Endothelial cell of umbilical vein (primary cell): ENCODE measurements around the gene ENPEP. TPM values are rescaled to one million over a fixed set of nuclear protein-coding genes. Genes with fewer than 3 reads are reported as not detected.
A peak's percentile ranks its signal among the peaks of the same experiment; 100 is the strongest.

Experiments used
- BruUV-seq: library from RNA; stranded (reverse); fragments of 400-500 nt; replicated peaks from 2 replicates; lab custom pipeline; 2021; lab: Mats Ljungman, UMichigan
- CTCF ChIA-PET: fragments of 300-600, 350-600 bp; sonication (Branson Sonifier 250); formaldehyde crosslinking; loops from one replicate; lab custom pipeline; 2021; ENCODE audit warnings: antibody characterized with exemption, inconsistent platforms; lab: Charles Lee
- POLR2A ChIA-PET: fragments of 300-600, 350-600 bp; sonication (Branson Sonifier 250); formaldehyde crosslinking; loops from one replicate; lab custom pipeline; 2021; ENCODE audit warnings: antibody characterized with exemption, inconsistent platforms; lab: Charles Lee
- DNase-seq: peaks from one replicate; pipeline ENCODE4 v3.0.0-alpha.2; 2011; ENCODE audit warnings: low read depth, low spot score
- FAIRE-seq: peaks from 2 replicates; lab custom pipeline; 2011; peaks lifted over from hg19 to GRCh38; lab: Jason Lieb, UNC
- H2AFZ ChIP-seq: 2 replicates; pipeline ENCODE4 v1.6.0; 2012; ENCODE audit warnings: low read depth, low read length, control low read depth, inconsistent platforms
- H3K27ac ChIP-seq: 2 replicates; pipeline ENCODE4 v1.5.1; 2011; ENCODE audit warnings: low read depth, mild to moderate bottlenecking, control low read depth, low read length, moderate library complexity; ENCODE audit not compliant: insufficient read depth
- H3K27me3 ChIP-seq, 2 experiments: 2 replicates each; pipeline versions ENCODE4 v1.6.0 to v1.6.1; 2011; ENCODE audit warnings: low read length in 2 of 2, mixed read lengths in 1 of 2; ENCODE audit not compliant: control insufficient read depth in 2 of 2, insufficient read depth in 2 of 2
- H3K36me3 ChIP-seq, 2 experiments: 2 replicates in 1 of 2; 3 replicates in 1 of 2; pipeline ENCODE4 v1.5.1; 2011; ENCODE audit warnings: low read length in 2 of 2, mild to moderate bottlenecking in 1 of 2, moderate library complexity in 1 of 2; ENCODE audit not compliant: control insufficient read depth in 2 of 2, insufficient read depth in 2 of 2; ENCODE audit errors: extremely low read depth in 1 of 2
- H3K4me1 ChIP-seq: 3 replicates; pipeline ENCODE4 v1.5.1; 2011; ENCODE audit warnings: mild to moderate bottlenecking, low read length; ENCODE audit not compliant: control insufficient read depth, insufficient read depth; ENCODE audit errors: extremely low read depth
- H3K4me2 ChIP-seq: 2 replicates; pipeline ENCODE4 v1.6.1; 2011; ENCODE audit warnings: low read length, control low read depth, mixed read lengths; ENCODE audit not compliant: insufficient read depth
- H3K4me3 ChIP-seq, 3 experiments: fragments of 200-600 bp in 1 of 3; sonication (generic), shearing (Covaris generic) in 1 of 3; replicated peaks in 1 of 3; 2 replicates each; pipeline ENCODE4 v1.5.1; 2011 to 2016; ENCODE audit warnings: control low read depth in 3 of 3, low read length in 3 of 3, mild to moderate bottlenecking in 2 of 3, inconsistent platforms in 1 of 3, low read depth in 1 of 3, moderate library complexity in 1 of 3; ENCODE audit not compliant: insufficient read depth in 1 of 3
- H3K79me2 ChIP-seq: 2 replicates; pipeline ENCODE4 v1.6.0; 2012; ENCODE audit warnings: low read length, inconsistent platforms; ENCODE audit not compliant: control insufficient read depth, insufficient read depth
- H3K9ac ChIP-seq: replicated peaks from 2 replicates; pipeline ENCODE3; 2011; ENCODE audit warnings: low read length, control low read depth; ENCODE audit not compliant: insufficient read depth; ENCODE audit errors: extremely low read depth
- H3K9me1 ChIP-seq: replicated peaks from 3 replicates; pipeline ENCODE4 v1.6.0; 2011; ENCODE audit warnings: mild to moderate bottlenecking, low read length; ENCODE audit not compliant: control insufficient read depth, insufficient read depth; ENCODE audit errors: extremely low read depth
- H3K9me3 ChIP-seq: replicated peaks from 2 replicates; pipeline ENCODE4 v1.5.1; 2012; ENCODE audit warnings: low read length, inconsistent platforms; ENCODE audit not compliant: control insufficient read depth, insufficient read depth
- H4K20me1 ChIP-seq: replicated peaks from 2 replicates; pipeline ENCODE3; 2011; ENCODE audit warnings: mild to moderate bottlenecking, low read length; ENCODE audit not compliant: control insufficient read depth, insufficient read depth; ENCODE audit errors: extremely low read depth
- EZH2 ChIP-seq: IDR thresholded peaks from 2 replicates; pipeline ENCODE4 v1.6.1; 2012; ENCODE audit warnings: borderline replicate concordance, low read depth, mild to moderate bottlenecking, moderate library complexity, low read length, inconsistent platforms; ENCODE audit not compliant: severe bottlenecking
- MAX ChIP-seq: IDR thresholded peaks from 2 replicates; pipeline ENCODE4 v1.6.1; 2011; ENCODE audit not compliant: insufficient read depth, insufficient read length
- POLR2AphosphoS5 ChIP-seq: IDR thresholded peaks from 2 replicates; pipeline ENCODE4 v1.6.1; 2012; ENCODE audit warnings: low read depth, mild to moderate bottlenecking, control low read depth, low read length, moderate library complexity; ENCODE audit not compliant: insufficient read depth
- dilution Hi-C: fragments of 300-500 bp; cut with MboI; formaldehyde crosslinking; loops from one replicate; pipeline ENCODE4 v1.15.0; 2019; ENCODE audit warnings: low sequenced_read_pairs; ENCODE audit not compliant: extremely low pct_ligation_motif_present
- intact Hi-C: fragments of 100-400 bp; cut with micrococcal nuclease; formaldehyde crosslinking; loops from one replicate; pipeline ENCODE4 v1.10.0; 2022
- polyA plus RNA-seq, 4 experiments: library from polyadenylated mRNA; depleted of rRNA in 3 of 4; stranded (reverse) in 3 of 4; unstranded in 1 of 4; fragments of >200 nt; gene quantifications; 2 replicates each; pipeline versions ENCODE4 v1.2.1 to v1.2.3, GENCODE V29; 2011 to 2012; ENCODE audit warnings: missing spikeins in 1 of 4
- small RNA-seq: library from RNA; depleted of rRNA; stranded (forward); fragments of <200 nt; gene quantifications from one replicate; pipeline ENCODE3, GENCODE V24; 2012; ENCODE audit warnings: low replicate concordance, low read depth; ENCODE audit not compliant: insufficient read depth, insufficient read length
- total RNA-seq: library from RNA; stranded (reverse); gene quantifications from 2 replicates; pipeline ENCODE4 v1.2.3, GENCODE V29; 2021

ENPEP gene
- total and polyA plus RNA-seq, 2 donors (not counting 3 experiments of a cell fraction or from before 2014, with no cell fraction given): not detected

GRCh38 chr4:110614173-110614963 lies 138.4 kb downstream of the ENPEP start:
- POLR2A ChIA-PET: no interaction called here
- Histone ChIP-seq H3K4me1 (no peaks in the 10 kb centered on the region), H3K4me3 (no peak overlapping the region), H3K9ac (no peak overlapping the region), H3K27ac (no peak overlapping the region), H3K79me2 (no peaks in the 10 kb centered on the region), H3K4me2 (no peak overlapping the region), H3K36me3 (no peaks in the 10 kb centered on the region), H3K27me3 (peaks cover 89 to 100% of the 10 kb centered on the region in 2 experiments), H3K9me1 (no peaks in the 10 kb centered on the region), H3K9me3 (no peaks in the 10 kb centered on the region), H4K20me1 (no peaks in the 10 kb centered on the region), H2AFZ (no peak overlapping the region)
- DNase-seq: no peak
- dilution Hi-C loops (no loop called here), intact Hi-C loops (no loop called here)
- no peak for FAIRE-seq
- no TSS peak for BruUV-seq
- TF ChIP-seq MAX (no peak), EZH2 (peak; percentile 68), POLR2AphosphoS5 (no peak)
- CTCF ChIA-PET: interaction anchor here (1.5 kb wide), 1 partner anchor 9 kb away, joined by 4 read pairs; the partner anchor contains the start of gene PITX2

Small RNA genes lying within 50 kb of the gene (small RNA-seq; reads per million reads assigned to genes)
- gene RF00494: not detected

Other genes with a start within 250 kb of the ENPEP start
- gene PITX2, start 146.9 kb downstream of the ENPEP start, total RNA-seq: 0.31 and 0.35 TPM in 2 replicates
- gene PITX2, start 146.9 kb downstream of the ENPEP start, polyA plus RNA-seq: 0.04 and 0.11 TPM in 2 replicates